HEK293 (cell line): ENCODE measurements around the gene SLC7A6.
A peak's percentile ranks its signal among the peaks of the same experiment; 100 is the strongest.

Experiments used
- CTCF ChIA-PET: fragments of 350-600 bp; formaldehyde crosslinking; extraction: SDS; loops from one replicate; lab custom pipeline; 2021; ENCODE audit warnings: antibody characterized with exemption; lab: Yijun Ruan, JAX
- POLR2A ChIA-PET: fragments of 300-600 bp; formaldehyde crosslinking; extraction: SDS; loops from one replicate; lab custom pipeline; 2020; ENCODE audit warnings: antibody characterized with exemption, inconsistent platforms; lab: Yijun Ruan, JAX
- H3K27ac ChIP-seq: fragments of 200-500 bp; sonication (Bioruptor generic); 2 replicates; pipeline ENCODE4 v1.5.1; 2014; ENCODE audit warnings: low read depth, low read length, control low read depth, inconsistent platforms; ENCODE audit errors: extremely low read depth
- H3K36me3 ChIP-seq, 2 experiments: fragments of 200-500 bp in 1 of 2; sonication (Bioruptor generic) in 1 of 2; 1 replicate in 1 of 2; 2 replicates in 1 of 2; pipeline ENCODE4 v1.5.1; 2014 to 2017; ENCODE audit warnings: inconsistent platforms in 2 of 2, low read length in 2 of 2; ENCODE audit not compliant: control insufficient read depth in 2 of 2, insufficient read depth in 1 of 2
- H3K4me1 ChIP-seq: fragments of 200-500 bp; sonication (Bioruptor generic); 2 replicates; pipeline ENCODE4 v1.5.1; 2014; ENCODE audit warnings: mild to moderate bottlenecking, low read length, inconsistent platforms; ENCODE audit not compliant: control insufficient read depth, insufficient read depth
- H3K4me3 ChIP-seq: 2 replicates; pipeline ENCODE4 v1.5.1; 2011; ENCODE audit warnings: low read depth, mild to moderate bottlenecking, control low read depth, low read length, moderate library complexity
- H3K9me3 ChIP-seq: fragments of 200-500 bp; sonication (Bioruptor generic); 2 replicates; pipeline ENCODE4 v1.5.1; 2014; ENCODE audit warnings: low read depth, low read length, inconsistent platforms; ENCODE audit not compliant: control insufficient read depth, insufficient read depth
- AEBP2 ChIP-seq: fragments of 450-650 bp; formaldehyde crosslinking; IDR thresholded peaks from 2 replicates; pipeline ENCODE4 v1.5.1; 2016; ENCODE audit warnings: missing biosample characterization, missing genetic modification characterization, borderline replicate concordance
- HIC1 ChIP-seq: fragments of 450-650 bp; formaldehyde crosslinking; IDR thresholded peaks from 2 replicates; pipeline ENCODE4 v1.5.1; 2016; ENCODE audit warnings: missing biosample characterization, missing genetic modification characterization
- SCRT1 ChIP-seq: fragments of 450-650 bp; formaldehyde crosslinking; IDR thresholded peaks from 2 replicates; pipeline ENCODE4 v1.5.1; 2016; ENCODE audit warnings: missing biosample characterization, missing genetic modification characterization, borderline replicate concordance
- SCRT2 ChIP-seq: fragments of 450-650 bp; formaldehyde crosslinking; IDR thresholded peaks from 2 replicates; pipeline ENCODE4 v1.5.1; 2016; ENCODE audit warnings: missing biosample characterization, missing genetic modification characterization
- SP2 ChIP-seq: fragments of 450-650 bp; formaldehyde crosslinking; IDR thresholded peaks from 2 replicates; pipeline ENCODE4 v1.5.1; 2016; ENCODE audit warnings: missing biosample characterization, missing genetic modification characterization
- SP3 ChIP-seq: fragments of 450-650 bp; formaldehyde crosslinking; IDR thresholded peaks from 2 replicates; pipeline ENCODE4 v1.5.1; 2016; ENCODE audit warnings: missing biosample characterization, missing genetic modification characterization
- TSHZ1 ChIP-seq: fragments of 450-650 bp; formaldehyde crosslinking; IDR thresholded peaks from 2 replicates; pipeline ENCODE4 v1.5.1; 2016; ENCODE audit warnings: missing biosample characterization, missing genetic modification characterization, borderline replicate concordance
- ZBTB20 ChIP-seq: fragments of 450-650 bp; formaldehyde crosslinking; IDR thresholded peaks from 2 replicates; pipeline ENCODE4 v1.5.1; 2016; ENCODE audit warnings: missing biosample characterization, missing genetic modification characterization
- ZBTB21 ChIP-seq: fragments of 450-650 bp; formaldehyde crosslinking; IDR thresholded peaks from 2 replicates; pipeline ENCODE4 v1.5.1; 2017; ENCODE audit warnings: missing biosample characterization, missing genetic modification characterization
- ZNF174 ChIP-seq: fragments of 450-650 bp; formaldehyde crosslinking; IDR thresholded peaks from 2 replicates; pipeline ENCODE4 v1.5.0; 2017; ENCODE audit warnings: missing biosample characterization, mild to moderate bottlenecking, missing genetic modification characterization
- ZNF280D ChIP-seq: fragments of 450-650 bp; formaldehyde crosslinking; IDR thresholded peaks from 2 replicates; pipeline ENCODE4 v1.5.1; 2016; ENCODE audit warnings: missing biosample characterization, missing genetic modification characterization
- ZNF311 ChIP-seq: fragments of 450-650 bp; formaldehyde crosslinking; IDR thresholded peaks from 2 replicates; pipeline ENCODE4 v1.5.1; 2017; ENCODE audit warnings: missing biosample characterization, missing genetic modification characterization, borderline replicate concordance
- ZNF394 ChIP-seq: fragments of 450-650 bp; formaldehyde crosslinking; IDR thresholded peaks from 2 replicates; pipeline ENCODE4 v1.5.1; 2016; ENCODE audit warnings: missing biosample characterization, missing genetic modification characterization, mild to moderate bottlenecking, moderate library complexity, borderline replicate concordance
- ZNF404 ChIP-seq: fragments of 450-650 bp; formaldehyde crosslinking; IDR thresholded peaks from 2 replicates; pipeline ENCODE4 v1.5.1; 2017; ENCODE audit warnings: missing biosample characterization, missing genetic modification characterization
- ZNF449 ChIP-seq: fragments of 450-650 bp; formaldehyde crosslinking; IDR thresholded peaks from 2 replicates; pipeline ENCODE4 v1.5.1; 2017; ENCODE audit warnings: missing biosample characterization, mild to moderate bottlenecking, missing genetic modification characterization, moderate library complexity
- ZNF555 ChIP-seq: fragments of 450-650 bp; formaldehyde crosslinking; conservative IDR thresholded peaks from 2 replicates; pipeline ENCODE4 v1.5.1; 2017; ENCODE audit warnings: missing biosample characterization, mild to moderate bottlenecking, missing genetic modification characterization, inconsistent platforms
- ZNF580 ChIP-seq: fragments of 450-650 bp; formaldehyde crosslinking; IDR thresholded peaks from 2 replicates; pipeline ENCODE4 v1.5.1; 2016; ENCODE audit warnings: missing biosample characterization, missing genetic modification characterization
- ZNF621 ChIP-seq: fragments of 450-650 bp; formaldehyde crosslinking; IDR thresholded peaks from 2 replicates; pipeline ENCODE4 v1.5.1; 2017; ENCODE audit warnings: missing biosample characterization, missing genetic modification characterization
- ZNF791 ChIP-seq: fragments of 450-650 bp; formaldehyde crosslinking; IDR thresholded peaks from 2 replicates; pipeline ENCODE4 v1.5.1; 2016; ENCODE audit warnings: missing biosample characterization, missing genetic modification characterization
- ZSCAN18 ChIP-seq: fragments of 450-650 bp; formaldehyde crosslinking; IDR thresholded peaks from 2 replicates; pipeline ENCODE4 v1.5.1; 2016; ENCODE audit warnings: missing biosample characterization, missing genetic modification characterization

SLC7A6 gene

GRCh38 chr16:68227850-68228553 lies 36.3 kb upstream of the SLC7A6 start:
- ChIA-PET CTCF (interaction anchor here (0.6 to 1.5 kb wide), 10 partner anchors 9 to 800 kb away, joined by 3 to 7 read pairs (median 4); no protein-coding TSS in a partner anchor), POLR2A (no interaction called here)
- Histone ChIP-seq H3K4me3 (no peak overlapping the region), H3K4me1 (no peaks in the 10 kb centered on the region), H3K36me3 (peaks cover 0 to 56% of the 10 kb centered on the region in 2 experiments; a peak in 1 of 3 replicates), H3K27ac (no peak overlapping the region), H3K9me3 (no peaks in the 10 kb centered on the region)
- no peak for TF ChIP-seq AEBP2 (tag by site-specific recombination)
- TF ChIP-seq ZNF580: no peak
- peak; percentile 42; the same call in 1 of the 2 replicates for TF ChIP-seq SCRT1
- TF ChIP-seq TSHZ1 (tag by site-specific recombination): no peak
- TF ChIP-seq SCRT2: peak; percentile 80
- no peak for TF ChIP-seq ZSCAN18 (tag by site-specific recombination)
- TF ChIP-seq ZNF404: no peak
- TF ChIP-seq ZBTB20 (tag by site-specific recombination): peak; percentile 31; the same call in 1 of the 2 replicates

- CTCF ChIA-PET: interaction anchor here (0.6 to 1.5 kb wide), 9 partner anchors 9 to 801 kb away, joined by 3 to 7 read pairs (median 4); no protein-coding TSS in a partner anchor
- Histone ChIP-seq H3K36me3 (peaks cover 0 to 62% of the 10 kb centered on the region in 2 experiments; a peak in 1 of 3 replicates), H3K9me3 (no peaks in the 10 kb centered on the region), H3K4me3 (no peak overlapping the region), H3K4me1 (no peaks in the 10 kb centered on the region), H3K27ac (no peak overlapping the region)
- POLR2A ChIA-PET: no interaction called here
- no peak for TF ChIP-seq ZNF280D
- no peak for TF ChIP-seq SP2 (tag by site-specific recombination)
- TF ChIP-seq SP3 (tag by site-specific recombination): no peak
- TF ChIP-seq ZNF174 (tag by site-specific recombination): no peak
- TF ChIP-seq ZNF449 (tag by site-specific recombination): no peak
- TF ChIP-seq ZNF311 (tag by site-specific recombination): no peak
- TF ChIP-seq ZNF791: no peak
- TF ChIP-seq ZNF555 (tag by site-specific recombination): no peak
- no peak for TF ChIP-seq ZNF394
- TF ChIP-seq ZBTB21 (tag by site-specific recombination): no peak
- TF ChIP-seq ZNF621 (tag by site-specific recombination): no peak
- no peak for TF ChIP-seq HIC1
These were observed 35.7 kb upstream of the SLC7A6 start for GRCh38 chr16:68228652-68229051.
